Stimulated activated CD8-positive, alpha-beta memory T cell treated with anti-CD3 and anti-CD28 coated beads, Interleukin-7, amount 100 ng/mL, for 4 hours (primary cell): ENCODE measurements around the gene SLC25A33.

Experiments used
- DNase-seq, 2 donors: peaks; one replicate each; pipeline ENCODE4 v3.0.0-alpha.2; 2020; ENCODE audit warnings: low read depth in 2 of 2

The SLC25A33 gene

GRCh38 chr1:9588551-9589143 lies 49.4 kb downstream of the SLC25A33 start, which contains the start of gene TMEM201:
Gene TMEM201, plus strand, starts transcription at chr1:9588911. Its CDS starts 20 bp downstream, at chr1:9588931.
- DNase-seq = peak; percentile 84 to 94

- DNase-seq = peak in 1 of 2 donors; percentile 14
These were observed 50.0 kb downstream of the SLC25A33 start for GRCh38 chr1:9589144-9589718.

GRCh38 chr1:9589719-9590157 lies 50.5 kb downstream of the SLC25A33 start:
- no peak for DNase-seq

GRCh38 chr1:9590201-9590600 lies 50.9 kb downstream of the SLC25A33 start:
- no peak for DNase-seq

- DNase-seq = no peak
These were observed 51.8 kb downstream of the SLC25A33 start for GRCh38 chr1:9590945-9591668.

- no peak for DNase-seq
These were observed 52.6 kb downstream of the SLC25A33 start for GRCh38 chr1:9591669-9592509.

- no peak for DNase-seq
These were observed 53.3 kb downstream of the SLC25A33 start for GRCh38 chr1:9592510-9593075.

GRCh38 chr1:9593147-9593491 lies 53.9 kb downstream of the SLC25A33 start:
- no peak for DNase-seq

- no peak for DNase-seq
These were observed 54.5 kb downstream of the SLC25A33 start for GRCh38 chr1:9593492-9594465.

GRCh38 chr1:9594471-9595155 lies 55.3 kb downstream of the SLC25A33 start:
- no peak for DNase-seq

GRCh38 chr1:9595156-9595967 lies 56.1 kb downstream of the SLC25A33 start:
- no peak for DNase-seq

GRCh38 chr1:9595968-9596340 lies 56.7 kb downstream of the SLC25A33 start:
- DNase-seq = no peak

- no peak for DNase-seq
These were observed 57.3 kb downstream of the SLC25A33 start for GRCh38 chr1:9596415-9597123.

GRCh38 chr1:9597361-9598315 lies 58.4 kb downstream of the SLC25A33 start:
- DNase-seq = no peak

- DNase-seq = no peak
These were observed 59.0 kb downstream of the SLC25A33 start for GRCh38 chr1:9598316-9598700.

- no peak for DNase-seq
These were observed 60.5 kb downstream of the SLC25A33 start for GRCh38 chr1:9599741-9600140.
